ENCODE measurements around the gene SCGN. TPM values are rescaled to one million over a fixed set of nuclear protein-coding genes. Genes with fewer than 3 reads are reported as not detected.
A peak's percentile ranks its signal among the peaks of the same experiment; 100 is the strongest.

The SCGN gene
- total and polyA plus RNA-seq, 9 of the 15 experiments (the other 6 are each of a cell fraction or from before 2014, with no cell fraction given) = not detected

DNA sequence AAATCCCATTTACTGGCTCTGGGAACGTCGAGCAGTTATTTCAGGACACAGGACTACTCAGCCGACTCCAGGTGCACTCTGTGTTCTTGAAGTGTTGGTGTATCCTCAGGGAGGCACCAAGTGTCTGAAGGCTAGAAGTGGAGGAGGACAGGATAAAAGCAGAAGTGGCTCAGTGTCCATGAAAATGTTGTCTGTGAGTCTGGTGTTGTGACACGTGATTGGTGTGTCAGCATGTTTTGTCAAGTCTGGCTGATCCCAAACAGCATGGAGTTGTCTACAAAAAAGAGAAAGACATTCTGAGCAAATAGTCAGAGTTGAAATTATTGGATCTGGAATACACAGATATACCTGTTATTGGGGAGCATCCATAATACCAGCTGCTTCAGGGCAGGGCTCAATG is 30.3 kb downstream of the SCGN start (continued):
- TF ChIP-seq, protein P1, sequence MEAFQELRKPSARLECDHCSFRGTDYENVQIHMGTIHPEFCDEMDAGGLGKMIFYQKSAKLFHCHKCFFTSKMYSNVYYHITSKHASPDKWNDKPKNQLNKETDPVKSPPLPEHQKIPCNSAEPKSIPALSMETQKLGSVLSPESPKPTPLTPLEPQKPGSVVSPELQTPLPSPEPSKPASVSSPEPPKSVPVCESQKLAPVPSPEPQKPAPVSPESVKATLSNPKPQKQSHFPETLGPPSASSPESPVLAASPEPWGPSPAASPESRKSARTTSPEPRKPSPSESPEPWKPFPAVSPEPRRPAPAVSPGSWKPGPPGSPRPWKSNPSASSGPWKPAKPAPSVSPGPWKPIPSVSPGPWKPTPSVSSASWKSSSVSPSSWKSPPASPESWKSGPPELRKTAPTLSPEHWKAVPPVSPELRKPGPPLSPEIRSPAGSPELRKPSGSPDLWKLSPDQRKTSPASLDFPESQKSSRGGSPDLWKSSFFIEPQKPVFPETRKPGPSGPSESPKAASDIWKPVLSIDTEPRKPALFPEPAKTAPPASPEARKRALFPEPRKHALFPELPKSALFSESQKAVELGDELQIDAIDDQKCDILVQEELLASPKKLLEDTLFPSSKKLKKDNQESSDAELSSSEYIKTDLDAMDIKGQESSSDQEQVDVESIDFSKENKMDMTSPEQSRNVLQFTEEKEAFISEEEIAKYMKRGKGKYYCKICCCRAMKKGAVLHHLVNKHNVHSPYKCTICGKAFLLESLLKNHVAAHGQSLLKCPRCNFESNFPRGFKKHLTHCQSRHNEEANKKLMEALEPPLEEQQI (IDR thresholded peaks at IDR 0.05) = peak; percentile 27; the same call in 1 of the 2 replicates
- TF ChIP-seq EP300 (IDR thresholded peaks at IDR 0.05; ENCODE audit: low read length) = no peak
- TF ChIP-seq, protein P2, sequence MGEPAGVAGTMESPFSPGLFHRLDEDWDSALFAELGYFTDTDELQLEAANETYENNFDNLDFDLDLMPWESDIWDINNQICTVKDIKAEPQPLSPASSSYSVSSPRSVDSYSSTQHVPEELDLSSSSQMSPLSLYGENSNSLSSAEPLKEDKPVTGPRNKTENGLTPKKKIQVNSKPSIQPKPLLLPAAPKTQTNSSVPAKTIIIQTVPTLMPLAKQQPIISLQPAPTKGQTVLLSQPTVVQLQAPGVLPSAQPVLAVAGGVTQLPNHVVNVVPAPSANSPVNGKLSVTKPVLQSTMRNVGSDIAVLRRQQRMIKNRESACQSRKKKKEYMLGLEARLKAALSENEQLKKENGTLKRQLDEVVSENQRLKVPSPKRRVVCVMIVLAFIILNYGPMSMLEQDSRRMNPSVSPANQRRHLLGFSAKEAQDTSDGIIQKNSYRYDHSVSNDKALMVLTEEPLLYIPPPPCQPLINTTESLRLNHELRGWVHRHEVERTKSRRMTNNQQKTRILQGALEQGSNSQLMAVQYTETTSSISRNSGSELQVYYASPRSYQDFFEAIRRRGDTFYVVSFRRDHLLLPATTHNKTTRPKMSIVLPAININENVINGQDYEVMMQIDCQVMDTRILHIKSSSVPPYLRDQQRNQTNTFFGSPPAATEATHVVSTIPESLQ (CRISPR knock-in tag; IDR thresholded peaks at IDR 0.05) = no peak
- TF ChIP-seq BRD4 (IDR thresholded peaks at IDR 0.05) = no peak
- no peak for TF ChIP-seq NELFE (IDR thresholded peaks at IDR 0.05; ENCODE audit: insufficient read depth, insufficient read length)
- no peak for TF ChIP-seq SRSF3 (IDR thresholded peaks at IDR 0.05; ENCODE audit: insufficient read depth, low read length)
- no peak for TF ChIP-seq ZNF75A (CRISPR knock-in tag; IDR thresholded peaks at IDR 0.05)
- TF ChIP-seq ZNF23 (CRISPR knock-in tag; IDR thresholded peaks at IDR 0.05) = no peak
- no peak for TF ChIP-seq ZNF277 (CRISPR knock-in tag; IDR thresholded peaks at IDR 0.05; ENCODE audit: borderline replicate concordance)
- TF ChIP-seq, protein P3, sequence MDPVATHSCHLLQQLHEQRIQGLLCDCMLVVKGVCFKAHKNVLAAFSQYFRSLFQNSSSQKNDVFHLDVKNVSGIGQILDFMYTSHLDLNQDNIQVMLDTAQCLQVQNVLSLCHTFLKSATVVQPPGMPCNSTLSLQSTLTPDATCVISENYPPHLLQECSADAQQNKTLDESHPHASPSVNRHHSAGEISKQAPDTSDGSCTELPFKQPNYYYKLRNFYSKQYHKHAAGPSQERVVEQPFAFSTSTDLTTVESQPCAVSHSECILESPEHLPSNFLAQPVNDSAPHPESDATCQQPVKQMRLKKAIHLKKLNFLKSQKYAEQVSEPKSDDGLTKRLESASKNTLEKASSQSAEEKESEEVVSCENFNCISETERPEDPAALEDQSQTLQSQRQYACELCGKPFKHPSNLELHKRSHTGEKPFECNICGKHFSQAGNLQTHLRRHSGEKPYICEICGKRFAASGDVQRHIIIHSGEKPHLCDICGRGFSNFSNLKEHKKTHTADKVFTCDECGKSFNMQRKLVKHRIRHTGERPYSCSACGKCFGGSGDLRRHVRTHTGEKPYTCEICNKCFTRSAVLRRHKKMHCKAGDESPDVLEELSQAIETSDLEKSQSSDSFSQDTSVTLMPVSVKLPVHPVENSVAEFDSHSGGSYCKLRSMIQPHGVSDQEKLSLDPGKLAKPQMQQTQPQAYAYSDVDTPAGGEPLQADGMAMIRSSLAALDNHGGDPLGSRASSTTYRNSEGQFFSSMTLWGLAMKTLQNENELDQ (CRISPR knock-in tag; IDR thresholded peaks at IDR 0.05; ENCODE audit: borderline replicate concordance) = no peak
- TF ChIP-seq, protein P4, sequence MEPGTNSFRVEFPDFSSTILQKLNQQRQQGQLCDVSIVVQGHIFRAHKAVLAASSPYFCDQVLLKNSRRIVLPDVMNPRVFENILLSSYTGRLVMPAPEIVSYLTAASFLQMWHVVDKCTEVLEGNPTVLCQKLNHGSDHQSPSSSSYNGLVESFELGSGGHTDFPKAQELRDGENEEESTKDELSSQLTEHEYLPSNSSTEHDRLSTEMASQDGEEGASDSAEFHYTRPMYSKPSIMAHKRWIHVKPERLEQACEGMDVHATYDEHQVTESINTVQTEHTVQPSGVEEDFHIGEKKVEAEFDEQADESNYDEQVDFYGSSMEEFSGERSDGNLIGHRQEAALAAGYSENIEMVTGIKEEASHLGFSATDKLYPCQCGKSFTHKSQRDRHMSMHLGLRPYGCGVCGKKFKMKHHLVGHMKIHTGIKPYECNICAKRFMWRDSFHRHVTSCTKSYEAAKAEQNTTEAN (CRISPR knock-in tag; IDR thresholded peaks at IDR 0.05) = no peak
- no peak for TF ChIP-seq POLR2AphosphoS2 (IDR thresholded peaks at IDR 0.05; ENCODE audit: low read length)
- TF ChIP-seq ZNF316 (IDR thresholded peaks at IDR 0.05) = peak; percentile 75
- TF ChIP-seq RAD51 (IDR thresholded peaks at IDR 0.05; ENCODE audit: borderline replicate concordance, low read depth) = peak; percentile 51
- TF ChIP-seq SREBF1 (IDR thresholded peaks at IDR 0.05; ENCODE audit: borderline replicate concordance, low read depth, low read length) = 0 out of 2 replicates have a peak, but pooled peaks have one; percentile 39
- TF ChIP-seq TEAD1 (CRISPR knock-in tag; IDR thresholded peaks at IDR 0.05) = 0 out of 4 replicates have a peak, but pooled peaks of 1 of the 2 experiments have one; percentile 37
- no peak for TF ChIP-seq ZNF133 (CRISPR knock-in tag; IDR thresholded peaks at IDR 0.05)
- no peak for TF ChIP-seq CHD4 (IDR thresholded peaks at IDR 0.05; ENCODE audit: insufficient read depth, insufficient replicate concordance, low read depth, low read length, poor library complexity, severe bottlenecking)
- no peak for TF ChIP-seq RUNX1 (IDR thresholded peaks at IDR 0.05; ENCODE audit: low read depth)
- no peak for TF ChIP-seq NEUROD1 (IDR thresholded peaks at IDR 0.05; ENCODE audit: borderline replicate concordance, low read depth, low read length, partially characterized antibody)

Measured in K562 (cell line).